ENCODE results near the gene LINS1.

Gene LINS1

DNA sequence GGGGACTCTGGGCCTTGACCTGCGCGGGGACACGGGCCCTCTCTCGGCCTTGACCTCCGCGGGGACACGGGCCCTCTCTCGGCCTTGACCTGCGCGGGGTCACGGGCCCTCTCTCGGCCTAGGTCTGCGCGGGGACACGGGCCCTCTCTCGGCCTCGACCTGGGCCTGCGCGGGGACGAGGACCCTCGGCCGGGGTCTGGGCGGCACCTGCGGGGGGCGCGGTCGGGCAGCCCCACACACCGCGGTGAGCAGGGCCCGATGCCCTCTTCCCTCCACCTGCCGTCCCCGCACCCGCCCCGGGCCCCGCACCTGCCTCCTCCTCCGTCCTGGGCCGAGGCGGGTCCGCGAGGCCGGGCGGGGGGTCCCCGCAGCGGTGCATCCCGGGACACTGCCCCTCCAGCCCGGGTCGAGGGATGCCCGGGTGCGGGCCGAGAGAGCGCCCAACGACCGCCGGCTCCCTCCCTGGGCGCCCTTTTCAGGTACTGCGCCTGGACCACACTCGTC, 57.6 kb downstream of the LINS1 start:
- no peak for DNase-seq

DNA sequence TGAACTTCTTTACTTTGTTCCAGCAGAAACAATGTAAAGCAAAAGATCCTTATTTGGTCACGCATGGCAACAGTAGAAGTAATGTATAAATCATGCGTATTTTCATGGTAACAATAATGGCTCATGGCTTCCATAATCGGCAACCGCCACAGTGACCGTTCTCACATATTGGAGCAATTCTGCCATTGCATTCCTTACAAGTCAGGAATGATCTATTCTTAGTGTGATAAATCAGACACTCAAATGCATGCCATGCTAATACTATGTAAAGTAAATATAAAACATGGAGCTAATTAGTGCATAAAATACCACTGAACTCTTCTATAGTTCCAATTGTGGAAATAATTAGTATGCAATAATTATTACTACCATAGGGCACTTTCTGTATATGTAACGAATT, 59.7 kb downstream of the LINS1 start:
- no peak for DNase-seq

DNA sequence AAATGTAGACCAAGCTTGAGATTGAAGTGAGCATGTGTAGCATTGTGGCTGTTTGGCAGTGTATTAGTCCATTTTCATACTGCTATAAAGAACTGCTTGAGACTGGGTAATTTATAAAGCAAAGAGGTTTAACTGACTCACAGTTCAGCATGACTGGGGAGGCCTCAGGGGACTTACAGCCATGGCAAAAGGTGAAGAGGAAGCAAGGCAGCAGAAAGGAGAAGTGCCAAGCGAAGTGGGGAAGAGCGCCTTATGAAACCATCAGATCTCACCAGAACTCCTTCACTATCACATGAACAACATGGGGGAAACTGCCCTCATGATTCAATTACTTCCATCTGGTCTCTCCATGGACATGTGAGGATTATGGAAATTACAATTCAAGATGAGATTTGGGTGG, 64.7 kb downstream of the LINS1 start:
- DNase-seq: no peak

DNA sequence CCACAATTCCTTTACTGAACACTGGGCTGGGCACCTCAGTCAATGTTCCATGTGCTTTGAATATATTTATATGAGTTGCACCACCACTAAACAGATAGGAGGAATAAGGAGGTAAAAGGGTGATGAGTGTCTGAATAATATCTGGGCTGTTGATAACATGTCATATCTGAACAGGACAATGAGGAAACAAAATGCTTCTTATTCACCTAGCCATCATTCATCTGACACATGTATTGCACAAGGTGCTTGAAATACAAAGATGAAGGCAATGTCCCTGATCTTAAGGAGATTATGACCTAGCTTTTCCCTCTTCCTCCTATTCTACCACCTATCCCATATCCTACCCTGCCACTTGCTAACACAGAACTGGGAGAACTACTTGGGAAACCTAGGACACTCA, 65.3 kb downstream of the LINS1 start:
- no peak for DNase-seq

DNA sequence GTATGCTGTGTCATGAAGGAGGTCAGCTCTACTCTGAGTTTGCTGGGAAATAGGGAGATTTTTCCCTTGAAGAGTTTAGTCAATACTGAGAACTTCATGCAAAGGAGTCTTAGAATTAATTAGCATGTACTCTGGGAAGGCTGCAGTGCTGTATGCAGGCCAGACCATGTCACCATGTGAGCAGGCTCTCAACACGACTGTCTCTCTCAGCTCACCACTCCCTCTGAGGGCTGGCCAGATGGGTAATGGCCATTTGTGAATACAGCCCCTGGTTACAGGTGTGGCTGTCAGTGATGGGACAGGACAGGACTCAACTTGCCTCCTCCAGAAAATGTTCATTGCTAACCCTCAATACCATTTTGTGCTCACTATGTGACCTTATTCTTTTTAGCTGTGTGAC, 68.1 kb downstream of the LINS1 start:
- no peak for DNase-seq

DNA sequence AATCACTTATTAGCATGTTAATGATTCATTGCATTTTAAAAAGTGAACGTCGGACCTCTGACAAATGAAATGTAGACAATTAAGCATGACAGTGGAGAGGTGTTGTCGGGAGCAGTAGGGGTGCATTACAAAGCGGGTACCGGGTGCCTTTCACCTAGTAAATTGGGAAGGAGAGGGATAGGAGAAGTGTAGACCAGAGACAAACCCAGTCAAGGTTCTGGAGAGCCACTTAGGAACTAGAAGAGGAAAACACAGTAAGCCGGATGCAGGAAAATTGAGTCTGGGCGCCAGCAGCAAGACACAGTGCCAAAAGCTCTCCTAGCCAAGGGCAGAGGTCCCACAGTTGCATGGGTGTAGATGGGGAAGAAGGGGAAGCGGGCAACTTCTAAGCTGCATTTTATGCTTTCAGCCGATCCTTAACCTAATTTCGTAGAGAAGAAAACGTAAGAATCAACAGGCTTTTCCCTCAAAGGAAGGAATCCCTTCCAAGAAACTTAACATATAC, 70.1 kb downstream of the LINS1 start:
- DNase-seq: no peak

DNA sequence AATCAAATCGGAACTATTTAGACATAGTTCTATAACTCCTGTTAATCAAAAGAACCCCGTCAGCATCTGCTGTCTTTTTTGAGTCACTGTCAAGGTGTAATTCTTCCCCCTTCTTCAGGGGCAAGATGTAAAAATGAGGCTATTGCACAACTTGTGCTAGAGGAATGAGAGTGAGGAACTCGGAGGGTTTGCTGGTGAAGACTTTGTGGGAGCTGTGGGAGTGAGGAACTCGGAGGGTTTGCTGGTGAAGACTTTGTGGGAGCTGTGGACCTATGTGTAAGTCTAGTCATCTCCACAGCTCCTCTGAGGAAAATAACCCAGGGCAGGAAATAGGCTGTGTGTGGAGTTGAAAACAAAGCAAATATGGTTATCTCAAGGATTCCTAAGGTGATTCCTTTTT, 70.8 kb downstream of the LINS1 start:
- no peak for DNase-seq

DNA sequence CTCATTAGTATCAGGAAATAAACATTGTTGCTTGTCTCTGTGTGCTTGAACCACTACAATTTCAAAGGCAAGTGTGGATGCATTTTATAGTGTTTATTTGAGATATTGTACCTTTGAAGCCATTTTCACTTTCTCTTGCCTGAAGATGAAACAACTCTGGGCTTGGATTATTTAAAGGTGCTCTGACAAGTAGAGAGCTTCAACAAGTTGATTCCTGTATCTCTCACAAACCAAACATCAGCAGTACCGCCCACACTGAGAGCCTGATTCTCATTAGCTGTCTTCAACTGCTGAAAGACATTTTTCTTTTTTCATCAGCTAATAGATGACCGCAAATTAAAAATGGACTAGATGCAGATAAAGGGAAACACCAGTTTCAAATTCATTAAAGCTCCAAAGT, 72.4 kb downstream of the LINS1 start:
- DNase-seq: no peak

DNA sequence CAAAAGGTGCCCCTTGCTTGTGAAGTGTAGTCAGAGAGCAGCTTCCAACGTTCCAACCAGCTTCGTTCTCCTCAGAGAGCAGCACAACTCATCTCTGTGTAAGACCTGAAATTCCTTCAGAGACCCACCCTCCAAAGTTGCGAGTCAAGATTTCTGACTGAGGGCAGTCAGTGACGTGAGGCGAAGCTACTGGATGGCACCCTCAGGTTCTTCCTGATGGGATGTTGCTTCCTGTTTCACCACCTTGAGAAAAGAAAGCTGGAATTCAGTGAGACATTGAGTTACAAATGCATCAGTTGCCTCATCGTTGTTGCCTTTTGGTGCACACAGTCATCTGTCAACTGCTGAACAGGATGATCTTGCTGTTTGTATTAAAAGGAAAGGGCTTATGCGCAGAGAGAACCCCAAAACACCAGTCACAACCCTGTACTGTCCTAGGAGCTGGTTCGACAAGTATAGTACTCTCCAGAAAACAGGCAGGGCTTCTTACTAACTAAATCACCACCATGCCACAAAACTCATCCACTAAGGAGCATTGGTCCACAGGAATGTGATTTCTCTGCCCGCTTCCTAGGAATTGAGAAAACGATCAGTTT, 73.1 kb downstream of the LINS1 start, which contains the start of gene CERS3:
Gene CERS3 (minus strand): TSS at position 118 of the 596 bp plus-strand sequence. CDS start 27,101 bp downstream, outside the sequence.
- no peak for DNase-seq

DNA sequence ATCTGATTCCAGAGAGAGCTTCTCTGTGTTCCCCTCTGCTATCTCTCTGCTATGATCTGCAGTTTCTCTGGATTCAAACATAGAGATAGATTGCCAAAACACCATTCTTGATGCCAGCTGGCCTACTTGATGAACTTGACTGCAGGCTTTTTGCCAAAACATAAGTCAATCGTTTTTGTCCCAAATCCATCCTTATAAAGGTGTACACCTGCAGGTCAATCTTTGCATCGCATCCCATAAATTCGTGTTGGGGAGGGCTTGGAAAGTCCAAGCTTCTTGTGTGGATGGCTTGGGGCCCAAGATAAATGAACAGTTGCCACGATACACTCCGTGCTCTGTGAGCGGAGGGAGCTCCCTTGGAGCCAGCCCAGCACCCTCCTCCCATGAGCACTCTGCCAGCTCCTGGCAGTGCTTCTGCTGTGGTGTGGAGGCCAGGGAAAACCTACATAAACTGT, 75.9 kb downstream of the LINS1 start:
- DNase-seq: no peak

DNA sequence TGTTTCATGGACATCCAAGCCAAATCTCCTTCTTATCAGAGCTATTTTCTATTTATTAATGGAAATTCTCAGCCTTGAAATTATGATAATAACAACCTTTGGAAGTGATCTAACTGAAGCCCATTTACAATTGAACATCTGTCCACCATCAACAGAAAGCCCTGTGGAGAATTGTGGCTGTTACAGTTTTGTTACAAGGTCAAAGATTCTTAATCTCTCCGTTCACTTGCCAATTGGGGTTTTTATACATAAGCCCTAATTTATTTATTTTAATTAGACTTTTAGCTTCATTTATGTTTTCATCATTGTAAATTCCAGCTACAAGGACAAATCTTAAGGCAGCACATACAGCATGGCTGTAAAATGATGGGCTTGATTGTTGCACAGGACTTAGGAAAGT, 76.5 kb downstream of the LINS1 start:
- no peak for DNase-seq

DNA sequence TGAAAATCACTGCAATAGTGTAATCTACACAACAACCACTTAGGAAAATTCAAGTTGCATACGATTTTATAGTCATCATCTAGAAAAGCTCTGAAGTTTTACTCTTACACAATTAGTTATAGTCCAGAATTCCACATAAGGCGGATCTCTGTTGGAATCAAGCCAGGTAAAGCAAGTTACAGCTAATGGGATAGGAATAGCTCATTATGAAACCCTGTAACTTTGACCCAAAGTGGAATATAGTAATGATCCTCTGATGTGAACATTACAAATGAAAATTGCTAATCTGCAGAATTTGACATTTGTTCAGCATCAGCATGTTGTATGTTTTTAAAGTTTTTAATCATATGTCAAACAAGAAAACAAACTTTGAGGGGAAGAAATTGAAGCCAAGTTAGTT, 77.7 kb downstream of the LINS1 start:
- DNase-seq: no peak

DNA sequence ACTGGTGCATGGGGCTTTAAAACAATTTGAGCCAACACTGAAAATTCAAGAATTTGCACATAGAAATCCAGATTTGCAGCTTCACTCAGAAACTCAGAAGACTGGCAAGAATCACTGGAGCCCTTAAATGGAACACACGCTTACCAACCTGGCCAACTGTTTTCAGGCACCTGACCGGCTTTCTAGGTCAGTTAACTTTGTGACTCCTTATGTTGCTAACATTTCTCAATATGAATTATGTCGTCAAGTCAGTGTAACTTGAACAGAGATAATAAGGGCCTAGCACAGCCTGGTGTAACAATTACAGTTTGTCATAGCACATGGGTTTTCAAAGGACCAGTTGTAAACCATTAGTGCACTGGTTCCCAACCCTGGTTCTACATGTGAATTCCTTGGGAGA, 80.1 kb downstream of the LINS1 start:
- DNase-seq: no peak

DNA sequence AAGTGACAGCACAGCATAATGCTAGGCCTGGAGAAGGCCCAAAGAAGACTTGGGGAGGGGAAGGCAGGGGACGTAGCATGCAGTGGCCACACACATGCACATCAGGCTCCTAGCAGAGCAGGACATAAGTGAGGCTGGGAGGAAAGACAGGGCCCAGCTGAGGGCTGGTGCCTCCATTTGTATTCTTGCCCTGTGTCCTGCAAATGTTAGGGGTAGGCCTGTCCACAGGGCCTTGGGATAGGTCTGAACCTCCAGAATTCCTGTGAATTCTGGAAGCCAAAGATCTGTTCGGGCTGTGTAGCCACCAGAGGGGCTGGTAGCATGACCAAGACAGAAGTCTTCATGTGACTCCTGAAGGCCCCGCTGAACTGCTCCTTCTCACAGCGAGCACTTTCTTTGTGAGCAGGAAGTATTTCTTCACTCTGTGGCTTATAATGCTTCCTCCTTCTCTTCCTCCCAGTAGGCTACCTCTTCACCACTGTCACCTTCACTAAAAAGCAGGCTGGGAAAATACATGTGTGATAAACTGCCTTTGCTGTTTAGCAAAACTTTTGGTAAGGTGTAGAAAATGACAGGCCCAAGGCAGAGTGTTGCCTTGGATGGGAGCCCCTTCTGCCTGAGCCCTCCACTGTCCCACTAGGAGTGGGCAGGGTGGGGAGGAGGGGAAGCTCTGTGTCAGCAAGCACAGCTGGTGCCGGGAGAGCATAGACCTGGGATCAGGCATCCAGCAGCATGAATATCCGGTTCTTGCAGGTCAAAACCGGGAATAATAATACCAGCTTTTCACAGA, 81.7 kb downstream of the LINS1 start:
- DNase-seq: peak; percentile 10

DNA sequence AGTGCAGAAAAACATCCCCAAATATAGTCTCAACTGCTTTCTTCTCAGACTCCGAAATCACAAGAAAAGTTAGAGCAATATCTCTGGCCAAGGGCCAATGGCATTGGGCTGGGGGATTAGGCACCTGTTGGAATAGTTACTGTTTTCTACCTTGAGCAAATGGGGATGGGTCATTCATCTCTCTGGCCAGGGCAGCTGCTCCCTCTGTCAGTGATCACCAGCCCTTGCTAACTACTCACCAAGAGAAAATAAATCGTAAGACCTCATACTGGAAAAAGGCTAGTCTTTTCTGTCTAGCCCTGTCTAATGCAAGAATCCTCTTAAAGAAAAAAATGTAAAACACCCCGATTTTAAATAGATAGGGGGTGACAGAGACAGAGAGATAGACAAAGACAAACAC, 84.1 kb downstream of the LINS1 start:
- no peak for DNase-seq

Data from CD4-positive, alpha-beta T cell treated with Interleukin-4 for 4 hours (primary cell).